SK-N-SH (cell line): ENCODE data around the gene UNC119. TPM values are rescaled to one million over a fixed set of nuclear protein-coding genes. Genes with fewer than 3 reads are reported as not detected.

Experiments
- CTCF ChIA-PET: fragments of 300-600, 350-600 bp; formaldehyde crosslinking; extraction: SDS; loops from one replicate; lab custom pipeline; 2021; lab: Yijun Ruan, JAX
- POLR2A ChIA-PET: fragments of 350-600 bp; sonication (Branson Sonifier 250); formaldehyde crosslinking; extraction: SDS; loops from one replicate; lab custom pipeline; 2020; ENCODE audit warnings: antibody characterized with exemption, inconsistent platforms; lab: Yijun Ruan, JAX
- DNase-seq: peaks from one replicate; pipeline ENCODE4 v3.0.0; 2012
- H2AFZ ChIP-seq: fragments of 200-600 bp; sonication (generic); 2 replicates; pipeline ENCODE4 v1.8.1; 2016; ENCODE audit warnings: antibody characterized with exemption, mild to moderate bottlenecking, low read depth
- H3F3A ChIP-seq: fragments of 200-600 bp; sonication (generic); replicated peaks from 2 replicates; pipeline ENCODE3; 2016; ENCODE audit warnings: antibody characterized with exemption, mild to moderate bottlenecking; ENCODE audit not compliant: insufficient read depth
- H3K27ac ChIP-seq, 2 experiments: fragments of 200-500 bp in 1 of 2; fragments of 200-600 bp in 1 of 2; sonication (Bioruptor generic) in 1 of 2; sonication (generic), shearing (Covaris generic) in 1 of 2; 2 replicates each; pipeline versions ENCODE4 v1.5.1 to v1.6.1; 2014 to 2016; ENCODE audit warnings: low read depth in 2 of 2, inconsistent platforms in 1 of 2, low read length in 1 of 2, mild to moderate bottlenecking in 1 of 2, mixed read lengths in 1 of 2
- H3K27me3 ChIP-seq: fragments of 200-600 bp; sonication (generic), shearing (Covaris generic); 2 replicates; pipeline ENCODE4 v1.6.1; 2016; ENCODE audit warnings: mixed run types; ENCODE audit not compliant: insufficient read depth
- H3K36me3 ChIP-seq, 2 experiments: fragments of 200-500 bp in 1 of 2; fragments of 200-600 bp in 1 of 2; sonication (Bioruptor generic) in 1 of 2; sonication (generic) in 1 of 2; replicated peaks in 1 of 2; 2 replicates each; pipeline versions ENCODE3 to v1.5.1; 2014 to 2016; ENCODE audit warnings: low read length in 1 of 2, mild to moderate bottlenecking in 1 of 2; ENCODE audit not compliant: insufficient read depth in 2 of 2, control insufficient read depth in 1 of 2
- H3K4me1 ChIP-seq, 2 experiments: fragments of 200-500 bp in 1 of 2; fragments of 200-600 bp in 1 of 2; sonication (Bioruptor generic) in 1 of 2; sonication (generic), shearing (Covaris generic) in 1 of 2; 2 replicates each; pipeline versions ENCODE4 v1.5.1 to v1.6.1; 2014 to 2016; ENCODE audit warnings: low read depth in 1 of 2, low read length in 1 of 2, mixed run types in 1 of 2; ENCODE audit not compliant: insufficient read depth in 2 of 2, control insufficient read depth in 1 of 2
- H3K4me2 ChIP-seq: fragments of 200-600 bp; sonication (generic), shearing (Covaris generic); 2 replicates; pipeline ENCODE4 v1.6.1; 2017; ENCODE audit warnings: mixed run types
- H3K4me3 ChIP-seq, 2 experiments: fragments of 200-500 bp in 1 of 2; fragments of 200-600 bp in 1 of 2; sonication (Bioruptor generic) in 1 of 2; sonication (generic), shearing (Covaris generic) in 1 of 2; 2 replicates each; pipeline versions ENCODE4 v1.5.1 to v1.8.1; 2014 to 2016; ENCODE audit warnings: low read depth in 2 of 2, inconsistent platforms in 1 of 2, low read length in 1 of 2, mild to moderate bottlenecking in 1 of 2, mixed read lengths in 1 of 2, moderate library complexity in 1 of 2
- H3K79me2 ChIP-seq: fragments of 200-600 bp; sonication (generic); 2 replicates; pipeline ENCODE4 v1.8.1; 2017; ENCODE audit warnings: mild to moderate bottlenecking; ENCODE audit not compliant: insufficient read depth
- H3K9ac ChIP-seq: fragments of 200-600 bp; sonication (generic); 2 replicates; pipeline ENCODE4 v1.6.1; 2017; ENCODE audit warnings: mixed run types
- H3K9me2 ChIP-seq: fragments of 200-600 bp; sonication (generic); 2 replicates; pipeline ENCODE4 v1.6.1; 2017; ENCODE audit warnings: mixed run types
- H3K9me3 ChIP-seq: fragments of 200-600 bp; sonication (generic); 2 replicates; pipeline ENCODE4 v1.6.1; 2017; ENCODE audit warnings: mixed run types, mild to moderate bottlenecking, moderate library complexity
- H4K20me1 ChIP-seq: fragments of 200-600 bp; sonication (generic); 2 replicates; pipeline ENCODE4 v1.6.1; 2017; ENCODE audit warnings: mild to moderate bottlenecking, mixed run types; ENCODE audit not compliant: insufficient read depth
- EP300 ChIP-seq, 2 experiments: IDR thresholded peaks; 2 replicates each; pipeline versions ENCODE4 v1.4.0 to v1.6.1; 2012; ENCODE audit warnings: borderline replicate concordance in 1 of 2, low read depth in 1 of 2, low read length in 1 of 2
- EZH2phosphoT487 ChIP-seq: fragments of 200-600 bp; sonication (generic); IDR thresholded peaks from 2 replicates; pipeline ENCODE4 v1.6.1; 2017; ENCODE audit warnings: low read depth, mixed run types, mild to moderate bottlenecking, antibody characterized with exemption, moderate library complexity, borderline replicate concordance
- FOSL2 ChIP-seq: IDR thresholded peaks from 2 replicates; pipeline ENCODE4 v1.4.0; 2012; ENCODE audit warnings: low read depth, mild to moderate bottlenecking, moderate library complexity, borderline replicate concordance
- FOXM1 ChIP-seq: IDR thresholded peaks from 2 replicates; pipeline ENCODE4 v1.4.0; 2012; ENCODE audit warnings: low read depth, mild to moderate bottlenecking
- GABPA ChIP-seq: IDR thresholded peaks from 2 replicates; pipeline ENCODE4 v1.4.0; 2012; ENCODE audit warnings: low read depth, mild to moderate bottlenecking
- MEF2A ChIP-seq: IDR thresholded peaks from 2 replicates; pipeline ENCODE4 v1.4.0; 2012; ENCODE audit warnings: low read depth, borderline replicate concordance
- NRF1 ChIP-seq: IDR thresholded peaks from 2 replicates; pipeline ENCODE4 v1.6.1; 2012; ENCODE audit warnings: low read depth, mild to moderate bottlenecking, low read length
- POLR2AphosphoS5 ChIP-seq: IDR thresholded peaks from 2 replicates; pipeline ENCODE4 v1.6.1; 2012; ENCODE audit warnings: low read depth, low read length
- SMC3 ChIP-seq: IDR thresholded peaks from 2 replicates; pipeline ENCODE4 v1.6.1; 2012; ENCODE audit warnings: low read depth, low read length, improper control_type of control experiment
- TEAD4 ChIP-seq: IDR thresholded peaks from 2 replicates; pipeline ENCODE4 v1.4.0; 2012; ENCODE audit warnings: mild to moderate bottlenecking, borderline replicate concordance; ENCODE audit not compliant: insufficient read depth
- YY1 ChIP-seq: IDR thresholded peaks from 2 replicates; pipeline ENCODE4 v1.4.0; 2012; ENCODE audit warnings: low read depth, mild to moderate bottlenecking
- WGBS: methylation state at CpG from one replicate; pipeline ENCODE4 v1.1.6; 2017; ENCODE audit warnings: low lambda C conversion rate; 5-methylcytosine and 5-hydroxymethylcytosine counted together
- polyA plus RNA-seq, 3 experiments: library from polyadenylated mRNA; depleted of rRNA; stranded (reverse); fragments of >200 nt; gene quantifications; 2 replicates each; pipeline ENCODE4 v1.2.3, GENCODE V29; 2012
- TF ChIP-seq, protein P1 (sequence below): IDR thresholded peaks from 2 replicates; pipeline ENCODE4 v1.6.1; 2012; ENCODE audit warnings: mild to moderate bottlenecking, low read depth, low read length, moderate library complexity
- TF ChIP-seq, protein P2 (sequence below): IDR thresholded peaks from 2 replicates; pipeline ENCODE4; 2012
- TF ChIP-seq, protein P3 (sequence below): fragments of 150-350 bp; IDR thresholded peaks from 2 replicates; pipeline ENCODE4 v1.6.1; 2016; ENCODE audit warnings: mild to moderate bottlenecking, low read depth, low read length
- TF ChIP-seq, protein P4 (sequence below): IDR thresholded peaks from 2 replicates; pipeline ENCODE4 v1.4.0; 2012; ENCODE audit warnings: low read depth

UNC119 gene
- polyA plus RNA-seq, 1 of the 3 experiments (the other 2 are of a cell fraction) = 89.9 TPM

DNA sequence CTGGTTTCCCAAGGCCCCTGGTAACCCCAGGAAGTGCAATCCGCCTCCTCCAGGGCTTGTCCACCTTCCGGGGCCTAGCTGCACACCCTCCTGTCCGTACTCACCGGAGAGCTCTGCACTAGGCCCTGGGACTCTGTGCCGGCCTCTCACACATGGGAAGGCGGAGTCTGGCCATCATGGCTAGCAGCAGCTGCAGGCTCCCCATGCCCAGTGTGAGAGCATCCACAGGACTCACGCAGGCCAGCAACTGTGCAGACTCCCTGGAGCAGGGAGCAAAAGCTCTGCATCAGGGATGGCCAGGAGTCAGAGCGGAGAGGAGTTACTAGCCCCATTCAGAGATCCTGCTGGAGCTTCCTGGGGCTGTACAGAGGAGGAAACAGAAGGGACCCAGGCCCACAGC lies 26.0 kb downstream of the UNC119 start:
- Histone ChIP-seq H3K4me2 (no peak overlapping the region), H3K9ac (no peak overlapping the region), H2AFZ (no peak overlapping the region), H3F3A (no peaks in the 10 kb centered on the region), H3K27ac (no peak overlapping the region; a peak in 1 of 4 replicates), H3K9me2 (no peaks in the 10 kb centered on the region), H3K4me1 (peaks cover 0 to 6% of the 10 kb centered on the region in 2 experiments; a peak in 1 of 4 replicates), H3K27me3 (peaks cover 7% of the 10 kb centered on the region; the same call in 1 of the 2 replicates), H3K4me3 (no peak overlapping the region), H3K79me2 (no peaks in the 10 kb centered on the region), H3K9me3 (no peaks in the 10 kb centered on the region), H4K20me1 (no peaks in the 10 kb centered on the region), H3K36me3 (no peaks in the 10 kb centered on the region)
- DNase-seq = peak; percentile 54
- ChIA-PET CTCF (interaction anchor here (1.2 to 1.8 kb wide), 3 partner anchors 10 to 22 kb away, joined by 4 to 13 read pairs (median 4); no protein-coding TSS in a partner anchor), POLR2A (interaction anchor here (1.2 kb wide), 1 partner anchor 14 kb away, joined by 3 read pairs; no protein-coding TSS in a partner anchor)
- TF ChIP-seq, protein P1, sequence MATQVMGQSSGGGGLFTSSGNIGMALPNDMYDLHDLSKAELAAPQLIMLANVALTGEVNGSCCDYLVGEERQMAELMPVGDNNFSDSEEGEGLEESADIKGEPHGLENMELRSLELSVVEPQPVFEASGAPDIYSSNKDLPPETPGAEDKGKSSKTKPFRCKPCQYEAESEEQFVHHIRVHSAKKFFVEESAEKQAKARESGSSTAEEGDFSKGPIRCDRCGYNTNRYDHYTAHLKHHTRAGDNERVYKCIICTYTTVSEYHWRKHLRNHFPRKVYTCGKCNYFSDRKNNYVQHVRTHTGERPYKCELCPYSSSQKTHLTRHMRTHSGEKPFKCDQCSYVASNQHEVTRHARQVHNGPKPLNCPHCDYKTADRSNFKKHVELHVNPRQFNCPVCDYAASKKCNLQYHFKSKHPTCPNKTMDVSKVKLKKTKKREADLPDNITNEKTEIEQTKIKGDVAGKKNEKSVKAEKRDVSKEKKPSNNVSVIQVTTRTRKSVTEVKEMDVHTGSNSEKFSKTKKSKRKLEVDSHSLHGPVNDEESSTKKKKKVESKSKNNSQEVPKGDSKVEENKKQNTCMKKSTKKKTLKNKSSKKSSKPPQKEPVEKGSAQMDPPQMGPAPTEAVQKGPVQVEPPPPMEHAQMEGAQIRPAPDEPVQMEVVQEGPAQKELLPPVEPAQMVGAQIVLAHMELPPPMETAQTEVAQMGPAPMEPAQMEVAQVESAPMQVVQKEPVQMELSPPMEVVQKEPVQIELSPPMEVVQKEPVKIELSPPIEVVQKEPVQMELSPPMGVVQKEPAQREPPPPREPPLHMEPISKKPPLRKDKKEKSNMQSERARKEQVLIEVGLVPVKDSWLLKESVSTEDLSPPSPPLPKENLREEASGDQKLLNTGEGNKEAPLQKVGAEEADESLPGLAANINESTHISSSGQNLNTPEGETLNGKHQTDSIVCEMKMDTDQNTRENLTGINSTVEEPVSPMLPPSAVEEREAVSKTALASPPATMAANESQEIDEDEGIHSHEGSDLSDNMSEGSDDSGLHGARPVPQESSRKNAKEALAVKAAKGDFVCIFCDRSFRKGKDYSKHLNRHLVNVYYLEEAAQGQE = no peak
- TF ChIP-seq, protein P2, sequence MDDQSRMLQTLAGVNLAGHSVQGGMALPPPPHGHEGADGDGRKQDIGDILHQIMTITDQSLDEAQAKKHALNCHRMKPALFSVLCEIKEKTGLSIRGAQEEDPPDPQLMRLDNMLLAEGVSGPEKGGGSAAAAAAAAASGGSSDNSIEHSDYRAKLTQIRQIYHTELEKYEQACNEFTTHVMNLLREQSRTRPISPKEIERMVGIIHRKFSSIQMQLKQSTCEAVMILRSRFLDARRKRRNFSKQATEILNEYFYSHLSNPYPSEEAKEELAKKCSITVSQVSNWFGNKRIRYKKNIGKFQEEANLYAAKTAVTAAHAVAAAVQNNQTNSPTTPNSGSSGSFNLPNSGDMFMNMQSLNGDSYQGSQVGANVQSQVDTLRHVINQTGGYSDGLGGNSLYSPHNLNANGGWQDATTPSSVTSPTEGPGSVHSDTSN = no peak
- TF ChIP-seq EZH2phosphoT487 = no peak
- TF ChIP-seq FOXM1 = no peak
- no peak for TF ChIP-seq SMC3
- no peak for TF ChIP-seq FOSL2
- no peak for TF ChIP-seq YY1
- TF ChIP-seq, protein P3, sequence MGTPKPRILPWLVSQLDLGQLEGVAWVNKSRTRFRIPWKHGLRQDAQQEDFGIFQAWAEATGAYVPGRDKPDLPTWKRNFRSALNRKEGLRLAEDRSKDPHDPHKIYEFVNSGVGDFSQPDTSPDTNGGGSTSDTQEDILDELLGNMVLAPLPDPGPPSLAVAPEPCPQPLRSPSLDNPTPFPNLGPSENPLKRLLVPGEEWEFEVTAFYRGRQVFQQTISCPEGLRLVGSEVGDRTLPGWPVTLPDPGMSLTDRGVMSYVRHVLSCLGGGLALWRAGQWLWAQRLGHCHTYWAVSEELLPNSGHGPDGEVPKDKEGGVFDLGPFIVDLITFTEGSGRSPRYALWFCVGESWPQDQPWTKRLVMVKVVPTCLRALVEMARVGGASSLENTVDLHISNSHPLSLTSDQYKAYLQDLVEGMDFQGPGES = no peak
- no peak for TF ChIP-seq EP300 (IDR thresholded peaks at IDR 0.05; ENCODE audit: borderline replicate concordance in 1 of 2, low read depth in 1 of 2, low read length in 1 of 2)
- TF ChIP-seq GABPA = no peak
- TF ChIP-seq POLR2AphosphoS5 = no peak
- no peak for TF ChIP-seq NRF1
- TF ChIP-seq, protein P4, sequence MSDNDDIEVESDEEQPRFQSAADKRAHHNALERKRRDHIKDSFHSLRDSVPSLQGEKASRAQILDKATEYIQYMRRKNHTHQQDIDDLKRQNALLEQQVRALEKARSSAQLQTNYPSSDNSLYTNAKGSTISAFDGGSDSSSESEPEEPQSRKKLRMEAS = no peak
- no peak for TF ChIP-seq TEAD4
- no peak for TF ChIP-seq MEF2A
- 30% methylated on average over 3 of the region's 8 CpGs for WGBS
